ENCODE results near the gene TMIGD2.
"Not testable (repeated sequence)": the region's sequence is repeated elsewhere in the genome, so short reads cannot be mapped to it uniquely, and the experiment has no call there.

TMIGD2 gene

GRCh38 chr19:4257025-4257424 is 45.2 kb downstream of the TMIGD2 start:
- no peak overlapping the region for H3K4me3 ChIP-seq (ENCODE audit: low read length)
- no peak for TF ChIP-seq CTCF (conservative IDR thresholded peaks at IDR 0.05; ENCODE audit: low read depth, low read length)
- DNase-seq (ENCODE audit: low read depth) = no peak

- no peak overlapping the region for H3K4me3 ChIP-seq (ENCODE audit: low read length)
- no peak for DNase-seq (ENCODE audit: low read depth)
These were observed 45.6 kb downstream of the TMIGD2 start for GRCh38 chr19:4256563-4256962.

GRCh38 chr19:4246767-4247593 is 55.2 kb downstream of the TMIGD2 start, which contains the start of gene YJU2:
Gene YJU2 (plus strand): TSS chr19:4247080. CDS start chr19:4247147, 67 bp downstream.
- peak; percentile 98 for DNase-seq (ENCODE audit: low read depth)
- peak within 1 kb of the TSS; percentile 97 for H3K4me3 ChIP-seq (ENCODE audit: low read length)
- TF ChIP-seq CTCF (conservative IDR thresholded peaks at IDR 0.05; ENCODE audit: low read depth, low read length) = peak; percentile 50

More at GRCh38 chr19:4256563-4256962, 45.6 kb downstream of the TMIGD2 start:
- TF ChIP-seq CTCF (conservative IDR thresholded peaks at IDR 0.05; ENCODE audit: low read depth, low read length) = peak; percentile 26

GRCh38 chr19:4245938-4246337 is 56.3 kb downstream of the TMIGD2 start:
- DNase-seq (ENCODE audit: low read depth) = not testable (repeated sequence)

More at GRCh38 chr19:4245938-4246337, 56.3 kb downstream of the TMIGD2 start:
- not testable (repeated sequence) for H3K4me3 ChIP-seq (ENCODE audit: low read length)

All from retinal pigment epithelial cell (primary cell).